HEK293 (cell line): Measurements from ENCODE around the gene TYRO3.

Source experiments
- GLIS2 ChIP-seq: fragments of 450-650 bp; formaldehyde crosslinking; IDR thresholded peaks from 2 replicates; pipeline ENCODE4 v1.5.1; 2016; ENCODE audit warnings: missing biosample characterization, missing genetic modification characterization
- HOXD13 ChIP-seq: sonication (generic); formaldehyde crosslinking; IDR thresholded peaks from 2 replicates; pipeline ENCODE4 v1.8.0; 2022; ENCODE audit warnings: missing genetic modification reagents, borderline replicate concordance
- REST ChIP-seq: fragments of 450-650 bp; formaldehyde crosslinking; IDR thresholded peaks from 2 replicates; pipeline ENCODE4 v1.5.1; 2016; ENCODE audit warnings: missing biosample characterization, missing genetic modification characterization
- ZBTB6 ChIP-seq: fragments of 450-650 bp; formaldehyde crosslinking; IDR thresholded peaks from 2 replicates; pipeline ENCODE4 v1.5.1; 2017; ENCODE audit warnings: missing biosample characterization, missing genetic modification characterization
- ZBTB8A ChIP-seq: fragments of 450-650 bp; formaldehyde crosslinking; IDR thresholded peaks from 2 replicates; pipeline ENCODE4 v1.5.1; 2016; ENCODE audit warnings: missing biosample characterization, missing genetic modification characterization
- ZFP69B ChIP-seq: fragments of 450-650 bp; formaldehyde crosslinking; IDR thresholded peaks from 2 replicates; pipeline ENCODE4 v1.5.1; 2016; ENCODE audit warnings: missing biosample characterization, missing genetic modification characterization
- ZNF138 ChIP-seq: fragments of 450-650 bp; formaldehyde crosslinking; IDR thresholded peaks from 2 replicates; pipeline ENCODE4 v1.5.1; 2016; ENCODE audit warnings: missing biosample characterization, missing genetic modification characterization, borderline replicate concordance
- ZNF155 ChIP-seq: fragments of 450-650 bp; formaldehyde crosslinking; IDR thresholded peaks from 2 replicates; pipeline ENCODE4 v1.5.1; 2016; ENCODE audit warnings: missing biosample characterization, missing genetic modification characterization
- ZNF18 ChIP-seq: fragments of 450-650 bp; formaldehyde crosslinking; IDR thresholded peaks from 2 replicates; pipeline ENCODE4 v1.5.1; 2016; ENCODE audit warnings: missing biosample characterization, missing genetic modification characterization
- ZNF211 ChIP-seq: fragments of 450-650 bp; formaldehyde crosslinking; IDR thresholded peaks from 2 replicates; pipeline ENCODE4 v1.5.1; 2016; ENCODE audit warnings: low read depth, missing biosample characterization, missing genetic modification characterization
- ZNF223 ChIP-seq: fragments of 450-650 bp; formaldehyde crosslinking; IDR thresholded peaks from 2 replicates; pipeline ENCODE4 v1.5.1; 2016; ENCODE audit warnings: missing biosample characterization, missing genetic modification characterization
- ZNF26 ChIP-seq: fragments of 450-650 bp; formaldehyde crosslinking; IDR thresholded peaks from 2 replicates; pipeline ENCODE4 v1.5.1; 2016; ENCODE audit warnings: missing biosample characterization, missing genetic modification characterization
- ZNF280D ChIP-seq: fragments of 450-650 bp; formaldehyde crosslinking; IDR thresholded peaks from 2 replicates; pipeline ENCODE4 v1.5.1; 2016; ENCODE audit warnings: missing biosample characterization, missing genetic modification characterization
- ZNF341 ChIP-seq: fragments of 450-650 bp; formaldehyde crosslinking; IDR thresholded peaks from 2 replicates; pipeline ENCODE4; 2016; ENCODE audit warnings: low read depth, missing biosample characterization, missing genetic modification characterization
- ZNF362 ChIP-seq: fragments of 450-650 bp; formaldehyde crosslinking; IDR thresholded peaks from 2 replicates; pipeline ENCODE4 v1.5.1; 2016; ENCODE audit warnings: missing biosample characterization, missing genetic modification characterization
- ZNF488 ChIP-seq: fragments of 450-650 bp; formaldehyde crosslinking; IDR thresholded peaks from 2 replicates; pipeline ENCODE4 v1.5.1; 2016; ENCODE audit warnings: missing biosample characterization, missing genetic modification characterization
- ZNF549 ChIP-seq: fragments of 450-650 bp; IDR thresholded peaks from 2 replicates; pipeline ENCODE4 v1.5.1; 2018; ENCODE audit warnings: missing biosample characterization, missing genetic modification characterization, mild to moderate bottlenecking, inconsistent platforms, moderate library complexity
- ZNF624 ChIP-seq: fragments of 450-650 bp; formaldehyde crosslinking; IDR thresholded peaks from 2 replicates; pipeline ENCODE4 v1.5.1; 2017; ENCODE audit warnings: missing biosample characterization, missing genetic modification characterization
- ZNF645 ChIP-seq: fragments of 450-650 bp; formaldehyde crosslinking; IDR thresholded peaks from 2 replicates; pipeline ENCODE4; 2016; ENCODE audit warnings: missing biosample characterization, missing genetic modification characterization
- ZNF76 ChIP-seq: fragments of 450-650 bp; formaldehyde crosslinking; IDR thresholded peaks from 2 replicates; pipeline ENCODE4; 2016; ENCODE audit warnings: low read depth, missing biosample characterization, missing genetic modification characterization, borderline replicate concordance
- ZNF777 ChIP-seq: fragments of 450-650 bp; formaldehyde crosslinking; IDR thresholded peaks from 2 replicates; pipeline ENCODE4 v1.5.1; 2017; ENCODE audit warnings: missing biosample characterization, missing genetic modification characterization, borderline replicate concordance
- ZXDB ChIP-seq: fragments of 450-650 bp; formaldehyde crosslinking; IDR thresholded peaks from 2 replicates; pipeline ENCODE4 v1.5.1; 2016; ENCODE audit warnings: missing biosample characterization, missing genetic modification characterization

Gene TYRO3

GRCh38 chr15:41513506-41514227, 45.3 kb upstream of the TYRO3 start, which contains the start of gene LTK (continued):
- no peak for TF ChIP-seq ZNF223
- no peak for TF ChIP-seq ZBTB8A
- no peak for TF ChIP-seq ZNF18
- no peak for TF ChIP-seq HOXD13 (CRISPR knock-in tag)
- no peak for TF ChIP-seq ZBTB6 (tag by site-specific recombination)
- no peak for TF ChIP-seq ZNF777 (tag by site-specific recombination)
- no peak for TF ChIP-seq ZNF155 (tag by site-specific recombination)
- TF ChIP-seq ZNF76: no peak
- TF ChIP-seq ZNF26 (tag by site-specific recombination): no peak
- TF ChIP-seq ZNF549 (tag by site-specific recombination): no peak
- TF ChIP-seq ZNF645 (tag by site-specific recombination): no peak
- no peak for TF ChIP-seq ZNF624
- no peak for TF ChIP-seq ZXDB (tag by site-specific recombination)
- TF ChIP-seq ZNF341: peak; percentile 25; the same call in 1 of the 2 replicates
- TF ChIP-seq REST (tag by site-specific recombination): no peak
- peak; percentile 79 for TF ChIP-seq GLIS2 (tag by site-specific recombination)
- no peak for TF ChIP-seq ZNF362
- no peak for TF ChIP-seq ZNF138 (tag by site-specific recombination)
- no peak for TF ChIP-seq ZNF280D
- TF ChIP-seq ZNF488 (tag by site-specific recombination): no peak
- no peak for TF ChIP-seq ZFP69B (tag by site-specific recombination)
- TF ChIP-seq ZNF211 (tag by site-specific recombination): no peak
